H9 (cell line): Measurements from ENCODE around the gene MAP2K2. TPM values are rescaled to one million over a fixed set of nuclear protein-coding genes. Genes with fewer than 3 reads are reported as not detected.

Source experiments
- DNase-seq: peaks from one replicate; pipeline ENCODE4 v3.0.0-alpha.2; 2017
- H2AFZ ChIP-seq: one replicate; pipeline ENCODE4 v1.6.1; 2013; ENCODE audit warnings: mild to moderate bottlenecking, low read length, control low read depth, moderate library complexity
- H2AK5ac ChIP-seq: 2 replicates; pipeline ENCODE4 v1.6.1; 2013; ENCODE audit warnings: low read length, control low read depth, mixed read lengths; ENCODE audit not compliant: insufficient read length
- H2BK120ac ChIP-seq: one replicate; pipeline ENCODE4 v1.6.1; 2013; ENCODE audit warnings: low read depth, mild to moderate bottlenecking, low read length, control low read depth, inconsistent platforms; ENCODE audit not compliant: poor library complexity, severe bottlenecking
- H2BK12ac ChIP-seq: 2 replicates; pipeline ENCODE4 v1.6.1; 2013; ENCODE audit warnings: low read length, control low read depth, mixed read lengths, low read depth; ENCODE audit not compliant: insufficient read length
- H2BK15ac ChIP-seq: 2 replicates; pipeline ENCODE4 v1.6.1; 2013; ENCODE audit warnings: low read depth, low read length, control low read depth
- H2BK20ac ChIP-seq: one replicate; pipeline ENCODE4 v1.6.1; 2013; ENCODE audit warnings: low read depth, mild to moderate bottlenecking, low read length, control low read depth, inconsistent platforms; ENCODE audit not compliant: poor library complexity, severe bottlenecking
- H2BK5ac ChIP-seq: 2 replicates; pipeline ENCODE4 v1.6.1; 2013; ENCODE audit warnings: low read length, control low read depth, mixed read lengths; ENCODE audit not compliant: insufficient read length
- H3K14ac ChIP-seq: 2 replicates; pipeline ENCODE4 v1.6.1; 2013; ENCODE audit warnings: low read length, control low read depth; ENCODE audit not compliant: insufficient read depth
- H3K18ac ChIP-seq: 2 replicates; pipeline ENCODE4 v1.6.1; 2013; ENCODE audit warnings: low read depth, mild to moderate bottlenecking, mixed read lengths, low read length, control low read depth; ENCODE audit not compliant: insufficient read length
- H3K23ac ChIP-seq: 2 replicates; pipeline ENCODE4 v1.6.1; 2013; ENCODE audit warnings: low read length, control low read depth, mixed read lengths, low read depth; ENCODE audit not compliant: insufficient read length
- H3K23me2 ChIP-seq: 2 replicates; pipeline ENCODE4 v1.6.1; 2013; ENCODE audit warnings: low read depth, mild to moderate bottlenecking, mixed read lengths, low read length, control low read depth; ENCODE audit not compliant: insufficient read length, poor library complexity, severe bottlenecking
- H3K27ac ChIP-seq: 2 replicates; pipeline ENCODE4 v1.5.1; 2013; ENCODE audit warnings: low read length, control low read depth, mixed read lengths, low read depth; ENCODE audit not compliant: insufficient read length
- H3K27me3 ChIP-seq: 2 replicates; pipeline ENCODE4 v1.6.1; 2013; ENCODE audit warnings: low read length, control low read depth, inconsistent platforms; ENCODE audit not compliant: insufficient read depth
- H3K4ac ChIP-seq: 2 replicates; pipeline ENCODE4 v1.6.1; 2013; ENCODE audit warnings: low read depth, mild to moderate bottlenecking, control low read depth, inconsistent platforms, low read length, moderate library complexity
- H3K4me1 ChIP-seq: 2 replicates; pipeline ENCODE4 v1.6.1; 2013; ENCODE audit warnings: low read length, control low read depth, inconsistent platforms; ENCODE audit not compliant: insufficient read depth
- H3K4me2 ChIP-seq: 2 replicates; pipeline ENCODE4 v1.6.1; 2013; ENCODE audit warnings: low read length, control low read depth, mixed read lengths; ENCODE audit not compliant: insufficient read length, insufficient read depth
- H3K56ac ChIP-seq: 2 replicates; pipeline ENCODE4 v1.6.1; 2013; ENCODE audit warnings: low read depth, mild to moderate bottlenecking, mixed read lengths, low read length, control low read depth; ENCODE audit not compliant: insufficient read length
- H3K79me1 ChIP-seq: 2 replicates; pipeline ENCODE4 v1.6.1; 2013; ENCODE audit warnings: low read depth, mild to moderate bottlenecking, moderate library complexity, low read length, control low read depth, inconsistent platforms; ENCODE audit not compliant: insufficient read depth, poor library complexity, severe bottlenecking
- H3K79me2 ChIP-seq: 2 replicates; pipeline ENCODE4 v1.6.1; 2013; ENCODE audit warnings: low read length, control low read depth, inconsistent platforms; ENCODE audit not compliant: insufficient read depth
- H3K9ac ChIP-seq: 2 replicates; pipeline ENCODE4 v1.6.1; 2013; ENCODE audit warnings: low read length, control low read depth, mixed read lengths; ENCODE audit not compliant: insufficient read length; ENCODE audit errors: extremely low read depth
- H3K9me3 ChIP-seq: one replicate; pipeline ENCODE4 v1.6.1; 2013; ENCODE audit warnings: low read depth, low read length, inconsistent platforms; ENCODE audit not compliant: control insufficient read depth
- H3T11ph ChIP-seq: one replicate; pipeline ENCODE4 v1.6.1; 2013; ENCODE audit warnings: mild to moderate bottlenecking, low read length, control low read depth, inconsistent platforms
- H4K20me1 ChIP-seq: one replicate; pipeline ENCODE4 v1.6.1; 2013; ENCODE audit not compliant: control insufficient read depth, insufficient read length, insufficient read depth
- H4K5ac ChIP-seq: 2 replicates; pipeline ENCODE4 v1.6.1; 2013; ENCODE audit warnings: low read depth, mild to moderate bottlenecking, mixed read lengths, low read length, control low read depth; ENCODE audit not compliant: insufficient read length
- H4K8ac ChIP-seq: replicated peaks from 2 replicates; pipeline ENCODE4 v1.6.1; 2013; ENCODE audit warnings: low read length, control low read depth, mixed read lengths, low read depth; ENCODE audit not compliant: insufficient read length
- H4K91ac ChIP-seq: 2 replicates; pipeline ENCODE4 v1.6.1; 2013; ENCODE audit warnings: low read depth, mild to moderate bottlenecking, moderate library complexity, mixed read lengths, low read length, control low read depth; ENCODE audit not compliant: insufficient read length
- H3K27ac Mint-ChIP-seq, 3 experiments: 2 replicates in 2 of 3; 3 replicates in 1 of 3; pipeline ENCODE4 v1.8.0; 2020 to 2021; ENCODE audit warnings: mixed read lengths in 3 of 3, mild to moderate bottlenecking in 1 of 3, moderate library complexity in 1 of 3
- H3K27me3 Mint-ChIP-seq: 2 replicates; pipeline ENCODE4 v1.8.0; 2021; ENCODE audit warnings: low read depth, mild to moderate bottlenecking, moderate library complexity, mixed read lengths
- H3K36me3 Mint-ChIP-seq, 3 experiments: 2 replicates in 2 of 3; 3 replicates in 1 of 3; pipeline ENCODE4 v1.8.0; 2020 to 2021; ENCODE audit warnings: low read depth in 3 of 3, mixed read lengths in 3 of 3; ENCODE audit not compliant: insufficient read depth in 1 of 3
- H3K4me1 Mint-ChIP-seq, 2 experiments: 2 replicates each; pipeline ENCODE4 v1.8.0; 2020; ENCODE audit warnings: mixed read lengths in 2 of 2
- H3K4me3 Mint-ChIP-seq, 2 experiments: 2 replicates in 1 of 2; 3 replicates in 1 of 2; pipeline ENCODE4 v1.8.0; 2020 to 2021; ENCODE audit warnings: mild to moderate bottlenecking in 2 of 2, mixed read lengths in 2 of 2, moderate library complexity in 1 of 2
- H3K9me3 Mint-ChIP-seq, 2 experiments: 2 replicates in 1 of 2; 3 replicates in 1 of 2; pipeline ENCODE4 v1.8.0; 2020; ENCODE audit warnings: mild to moderate bottlenecking in 2 of 2, mixed read lengths in 2 of 2, moderate library complexity in 1 of 2
- CTCF ChIP-seq: fragments of 200-600 bp; sonication (generic); conservative IDR thresholded peaks from 3 replicates; pipeline ENCODE4 v1.8.0; 2021; ENCODE audit warnings: antibody characterized with exemption, mild to moderate bottlenecking
- WGBS: extraction: QIAGEN DNeasy Blood & Tissue Kit; methylation state at CpG from one replicate; pipeline ENCODE4 v1.1.7; 2013; ENCODE audit warnings: missing lambda C conversion rate, low lambda C conversion rate, mixed read lengths; ENCODE audit not compliant: insufficient read length; ENCODE audit errors: extremely low coverage; 5-methylcytosine and 5-hydroxymethylcytosine counted together
- total RNA-seq: library from RNA; stranded (reverse); gene quantifications from 2 replicates; pipeline ENCODE4 v1.2.1, GENCODE V29; 2021

MAP2K2 gene
- total RNA-seq, 1 experiment from 2014 or later = 167 TPM

- no peak overlapping the region for H3K56ac ChIP-seq
- no peak overlapping the region for H3T11ph ChIP-seq
- Mint-ChIP-seq H3K4me1 (peaks cover 0 to 14% of the 10 kb centered on the region in 2 experiments; a peak in 3 of 4 replicates), H3K27ac (no peak overlapping the region), H3K36me3 (peaks cover 13 to 33% (median 32%) of the 10 kb centered on the region in 3 experiments; a peak in 6 of 7 replicates), H3K9me3 (no peaks in the 10 kb centered on the region; a peak in 1 of 5 replicates), H3K4me3 (no peak overlapping the region), H3K27me3 (no peaks in the 10 kb centered on the region)
- H2BK15ac ChIP-seq = no peak overlapping the region
- no peak overlapping the region for H2AFZ ChIP-seq
- H3K9me3 ChIP-seq = no peaks in the 10 kb centered on the region
- no CpG with 5 or more reads among the region's 33 CpGs for WGBS
- no peak overlapping the region for H3K4me2 ChIP-seq
- H3K27me3 ChIP-seq = no peaks in the 10 kb centered on the region
- H3K18ac ChIP-seq = no peak overlapping the region
- H3K79me1 ChIP-seq = no peaks in the 10 kb centered on the region
- no peaks in the 10 kb centered on the region for H4K20me1 ChIP-seq
- H3K23ac ChIP-seq = no peak overlapping the region
- no peaks in the 10 kb centered on the region for H3K23me2 ChIP-seq
- H3K9ac ChIP-seq = no peak overlapping the region
- no peak overlapping the region for H4K91ac ChIP-seq
- TF ChIP-seq CTCF = no peak
- H3K27ac ChIP-seq = no peak overlapping the region
- DNase-seq = no peak
- no peaks in the 10 kb centered on the region for H3K4me1 ChIP-seq
- H3K79me2 ChIP-seq = peaks cover 6% of the 10 kb centered on the region; the same call in 1 of the 2 replicates
- no peak overlapping the region for H3K14ac ChIP-seq
- no peak overlapping the region for H4K8ac ChIP-seq
- no peak overlapping the region for H2BK20ac ChIP-seq
- H2BK120ac ChIP-seq = no peak overlapping the region
- no peak overlapping the region for H2AK5ac ChIP-seq
- no peak overlapping the region for H2BK12ac ChIP-seq
- no peak overlapping the region for H3K4ac ChIP-seq
- no peak overlapping the region for H4K5ac ChIP-seq
- no peak overlapping the region for H2BK5ac ChIP-seq
These were observed 76.8 kb downstream of the MAP2K2 start for GRCh38 chr19:4046946-4047683.
